GM19468 (cell line): ENCODE measurements around the gene SIRPA.

Source experiments
- ATAC-seq: cut with Tn5 transposase; IDR thresholded peaks from one replicate; pipeline ENCODE4 v1.9.1; 2021; ENCODE audit warnings: mild to moderate bottlenecking, moderate library complexity, moderate number of reproducible peaks; ENCODE audit not compliant: unreplicated experiment; ENCODE audit errors: extremely low read depth

The SIRPA gene

GRCh38 chr20:1885940-1886693 is 9.1 kb upstream of the SIRPA start:
- no peak for ATAC-seq

- ATAC-seq, result no peak
Measured at GRCh38 chr20:1887321-1887720, 7.9 kb upstream of the SIRPA start.

- no peak for ATAC-seq
Measured at GRCh38 chr20:1887756-1888155, 7.5 kb upstream of the SIRPA start.

GRCh38 chr20:1888796-1889463 is 6.3 kb upstream of the SIRPA start:
- ATAC-seq, result no peak

GRCh38 chr20:1890469-1891262 is 4.5 kb upstream of the SIRPA start:
- no peak for ATAC-seq

- ATAC-seq, result no peak
Measured at GRCh38 chr20:1891263-1892118, 3.7 kb upstream of the SIRPA start.

GRCh38 chr20:1892119-1892385 is 3.2 kb upstream of the SIRPA start:
- no peak for ATAC-seq

GRCh38 chr20:1893721-1894470 is 1.3 kb upstream of the SIRPA start:
- no peak for ATAC-seq

- ATAC-seq, result no peak
Measured at GRCh38 chr20:1894471-1894950, 696 bp upstream of the SIRPA start.

GRCh38 chr20:1895674-1896483 is 672 bp downstream of the SIRPA start:
- ATAC-seq, result no peak

GRCh38 chr20:1896484-1897258 is 1.5 kb downstream of the SIRPA start:
- ATAC-seq, result no peak

- ATAC-seq, result no peak
Measured at GRCh38 chr20:1897541-1897940, 2.3 kb downstream of the SIRPA start.

- no peak for ATAC-seq
Measured at GRCh38 chr20:1897965-1898464, 2.8 kb downstream of the SIRPA start.

- no peak for ATAC-seq
Measured at GRCh38 chr20:1898482-1899240, 3.5 kb downstream of the SIRPA start.

- ATAC-seq, result no peak
Measured at GRCh38 chr20:1899241-1899525, 4.0 kb downstream of the SIRPA start.

GRCh38 chr20:1900321-1900801 is 5.2 kb downstream of the SIRPA start:
- ATAC-seq, result no peak

GRCh38 chr20:1901704-1902103 is 6.5 kb downstream of the SIRPA start:
- ATAC-seq, result no peak
